HL-60/S4 treated with retinoic acid at 250 ng/mL for 4 days and 3 days (cell line): ENCODE data around the gene MAIP1.

Source experiments
- in situ Hi-C: fragments of 300-500 bp; cut with MboI; formaldehyde crosslinking; loops from 2 replicates; pipeline ENCODE4 v1.7.0; 2022; ENCODE audit warnings: low sequenced_read_pairs

MAIP1 gene

GRCh38 chr2:199984755-199985154, 29.4 kb downstream of the MAIP1 start:
- in situ Hi-C loops, result loop anchor here (25.0 kb wide), 1 partner anchor 503 kb away; no protein-coding TSS in a partner anchor

DNA sequence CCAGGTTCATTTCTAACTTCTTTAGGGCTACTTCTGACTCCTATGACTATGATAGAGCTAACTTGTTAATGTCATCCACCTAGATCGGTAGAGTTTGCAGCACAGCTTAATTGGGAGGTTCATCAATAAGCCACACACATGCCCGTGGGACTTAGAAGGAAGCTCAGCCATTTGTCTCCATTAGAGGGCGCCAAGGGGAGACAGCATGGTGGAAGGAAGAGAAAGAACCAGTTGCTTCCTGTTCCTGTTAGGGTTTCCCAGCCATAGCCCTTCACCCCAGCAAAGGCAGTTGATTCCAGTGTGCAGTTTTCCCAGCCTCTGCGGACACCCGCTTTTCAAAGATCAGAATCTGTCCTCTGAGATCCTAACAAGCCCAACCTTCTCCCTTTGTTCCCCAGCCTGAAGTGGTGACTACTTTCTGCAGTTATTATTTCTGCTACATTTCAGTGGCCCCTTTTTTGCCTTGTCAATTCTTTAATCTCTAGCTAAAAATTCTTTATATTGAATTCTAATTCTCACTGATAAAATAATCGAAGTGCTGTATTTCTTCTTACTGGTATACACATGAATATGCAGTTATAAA, 30.3 kb downstream of the MAIP1 start:
- in situ Hi-C loops, result loop anchor here (25.0 kb wide), 1 partner anchor 502 kb away; no protein-coding TSS in a partner anchor

GRCh38 chr2:199987586-199987985, 32.2 kb downstream of the MAIP1 start:
- in situ Hi-C loops, result loop anchor here (25.0 kb wide), 1 partner anchor 500 kb away; no protein-coding TSS in a partner anchor

DNA sequence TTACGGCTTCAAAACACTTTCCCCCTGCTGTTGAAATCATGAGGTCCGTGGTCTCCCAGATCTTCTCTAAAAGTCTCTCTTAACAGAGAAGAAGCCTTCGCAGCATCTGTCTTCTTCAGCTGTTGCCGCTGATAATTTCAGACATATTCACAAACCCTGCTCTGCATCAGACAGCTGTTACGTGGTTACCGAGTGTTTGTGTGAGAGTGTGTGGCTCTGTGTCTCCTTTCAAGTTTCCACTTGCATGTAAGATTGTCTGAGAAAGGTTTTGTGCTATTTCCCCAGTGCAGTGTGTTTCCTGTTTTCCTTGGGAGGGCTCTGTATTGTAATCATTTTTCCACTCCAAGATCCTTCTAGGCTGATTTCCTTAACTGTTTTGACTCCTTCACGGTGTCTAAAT, 32.8 kb downstream of the MAIP1 start:
- in situ Hi-C loops, result loop anchor here (25.0 kb wide), 1 partner anchor 499 kb away; no protein-coding TSS in a partner anchor

DNA sequence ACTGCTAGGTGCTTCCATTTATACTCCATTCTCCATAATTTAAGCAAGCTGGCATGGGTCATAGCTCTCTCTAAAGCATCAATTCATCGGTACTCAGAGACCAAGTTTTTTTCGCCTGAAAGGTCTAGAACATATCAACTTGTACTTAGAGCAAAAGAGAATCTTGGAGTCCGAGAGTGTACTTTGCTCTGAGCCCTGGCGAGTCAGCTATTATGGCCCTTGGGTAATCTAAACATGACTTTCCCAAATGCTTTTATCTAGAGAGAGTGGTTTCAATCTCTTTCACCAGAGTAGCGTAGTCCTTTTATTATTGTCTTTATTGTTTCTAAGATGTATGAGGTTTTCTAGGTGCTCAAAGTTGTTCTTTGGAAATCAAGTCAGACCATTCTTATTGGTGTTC, 34.4 kb downstream of the MAIP1 start:
- in situ Hi-C loops, result loop anchor here (25.0 kb wide), 1 partner anchor 497 kb away; no protein-coding TSS in a partner anchor

GRCh38 chr2:199991691-199992090, 36.3 kb downstream of the MAIP1 start:
- in situ Hi-C loops, result loop anchor here (25.0 kb wide), 1 partner anchor 496 kb away; no protein-coding TSS in a partner anchor

DNA sequence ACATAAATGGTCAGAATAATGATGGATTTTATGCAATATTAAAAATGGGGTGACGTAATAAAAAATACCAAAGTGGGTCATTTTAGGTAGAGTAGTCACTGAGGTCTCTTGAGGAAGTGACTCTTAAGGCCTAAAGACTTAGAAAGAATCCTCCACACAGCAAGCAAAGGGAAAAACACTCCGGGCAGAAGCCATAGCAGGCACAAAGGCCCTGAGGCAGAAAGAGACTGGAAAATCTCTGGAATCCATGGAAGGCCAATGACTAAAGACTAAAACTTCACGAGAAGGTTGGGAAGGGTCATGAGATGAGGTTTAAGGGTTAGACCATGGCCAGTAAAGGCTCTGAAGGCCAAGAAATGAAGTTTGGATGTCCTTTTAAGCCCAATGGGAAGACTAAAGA, 36.9 kb downstream of the MAIP1 start:
- in situ Hi-C loops, result loop anchor here (25.0 kb wide), 1 partner anchor 495 kb away; no protein-coding TSS in a partner anchor

DNA sequence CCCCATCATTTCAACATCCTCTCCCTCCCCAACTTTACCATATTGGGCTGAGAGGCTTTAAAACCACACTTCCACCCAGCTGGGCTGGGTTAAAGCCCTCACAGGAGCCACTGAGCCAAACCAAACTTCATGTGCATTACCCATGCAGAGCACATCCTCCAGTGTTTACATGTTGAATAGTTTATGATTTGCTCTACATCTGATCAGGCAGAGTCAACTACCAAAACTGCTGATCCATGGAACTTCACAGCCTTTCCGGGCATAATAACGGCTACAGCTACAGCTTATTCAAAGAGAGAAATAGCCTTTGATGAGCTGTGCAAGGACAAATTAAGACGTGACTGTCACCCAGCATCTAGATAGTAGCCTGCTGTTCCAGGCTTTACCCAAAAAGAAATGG, 39.0 kb downstream of the MAIP1 start:
- in situ Hi-C loops, result loop anchor here (25.0 kb wide), 1 partner anchor 493 kb away; no protein-coding TSS in a partner anchor

- in situ Hi-C loops, result loop anchor here (25.0 kb wide), 1 partner anchor 492 kb away; no protein-coding TSS in a partner anchor
Measured at GRCh38 chr2:199994896-199995295, 39.5 kb downstream of the MAIP1 start.

GRCh38 chr2:199997296-199997695, 41.9 kb downstream of the MAIP1 start:
- in situ Hi-C loops, result loop anchor here (25.0 kb wide), 1 partner anchor 490 kb away; no protein-coding TSS in a partner anchor

GRCh38 chr2:199999166-199999565, 43.8 kb downstream of the MAIP1 start:
- in situ Hi-C loops, result loop anchor here (25.0 kb wide), 1 partner anchor 488 kb away; no protein-coding TSS in a partner anchor

- in situ Hi-C loops, result no loop called here
Measured at GRCh38 chr2:200000444-200001163, 45.2 kb downstream of the MAIP1 start.

GRCh38 chr2:200003444-200003843, 48.1 kb downstream of the MAIP1 start:
- in situ Hi-C loops, result no loop called here

GRCh38 chr2:200005675-200006074, 50.3 kb downstream of the MAIP1 start:
- in situ Hi-C loops, result no loop called here

- in situ Hi-C loops, result no loop called here
Measured at GRCh38 chr2:200007306-200007705, 51.9 kb downstream of the MAIP1 start.

GRCh38 chr2:200012401-200012800, 57.0 kb downstream of the MAIP1 start:
- in situ Hi-C loops, result no loop called here
